HEK293T (cell line): ENCODE results near the gene PTPN1.
A peak's percentile ranks its signal among the peaks of the same experiment; 100 is the strongest.

Experiments used
- CTCF ChIA-PET: fragments of 350-600 bp; formaldehyde crosslinking; extraction: SDS; loops from one replicate; lab custom pipeline; 2021; ENCODE audit warnings: antibody characterized with exemption, inconsistent platforms; lab: Yijun Ruan, JAX
- POLR2A ChIA-PET: fragments of 350-600 bp; formaldehyde crosslinking; extraction: SDS; loops from one replicate; lab custom pipeline; 2020; ENCODE audit warnings: antibody characterized with exemption, inconsistent platforms; lab: Yijun Ruan, JAX
- DNase-seq: peaks from one replicate; pipeline ENCODE4 v3.0.0; 2012; ENCODE audit warnings: mixed read lengths; ENCODE audit errors: extremely low spot score
- ARNT ChIP-seq: fragments of 450-650 bp; IDR thresholded peaks from 2 replicates; pipeline ENCODE4 v1.6.1; 2017; ENCODE audit warnings: mild to moderate bottlenecking
- BHLHE40 ChIP-seq: fragments of 450-650 bp; IDR thresholded peaks from 2 replicates; pipeline ENCODE4 v1.6.1; 2016; ENCODE audit warnings: mild to moderate bottlenecking, moderate library complexity, borderline replicate concordance
- CTBP1 ChIP-seq: fragments of 450-650 bp; IDR thresholded peaks from 2 replicates; pipeline ENCODE4 v1.6.1; 2016; ENCODE audit warnings: borderline replicate concordance
- ELF4 ChIP-seq: fragments of 450-650 bp; IDR thresholded peaks from 2 replicates; pipeline ENCODE4 v1.6.1; 2017; ENCODE audit warnings: antibody characterized with exemption
- FOXA1 ChIP-seq: fragments of 450-650 bp; IDR thresholded peaks from 2 replicates; pipeline ENCODE4 v1.6.1; 2016; ENCODE audit warnings: mild to moderate bottlenecking
- FOXK2 ChIP-seq: fragments of 450-650 bp; IDR thresholded peaks from 2 replicates; pipeline ENCODE4 v1.6.1; 2016; ENCODE audit warnings: mild to moderate bottlenecking
- FOXM1 ChIP-seq: fragments of 450-650 bp; IDR thresholded peaks from 2 replicates; pipeline ENCODE4 v1.6.1; 2017; ENCODE audit warnings: mild to moderate bottlenecking, borderline replicate concordance
- HDGF ChIP-seq: fragments of 450-650 bp; IDR thresholded peaks from 2 replicates; pipeline ENCODE4 v1.6.1; 2017; ENCODE audit warnings: antibody characterized with exemption, borderline replicate concordance
- L3MBTL2 ChIP-seq: fragments of 450-650 bp; conservative IDR thresholded peaks from 2 replicates; pipeline ENCODE4 v1.6.1; 2016; ENCODE audit warnings: mild to moderate bottlenecking
- LEF1 ChIP-seq: fragments of 450-650 bp; IDR thresholded peaks from 2 replicates; pipeline ENCODE4 v1.6.1; 2017; ENCODE audit warnings: mild to moderate bottlenecking, borderline replicate concordance
- NFRKB ChIP-seq: fragments of 450-650 bp; IDR thresholded peaks from 2 replicates; pipeline ENCODE4 v1.6.1; 2016; ENCODE audit warnings: mild to moderate bottlenecking, moderate library complexity
- SP1 ChIP-seq: fragments of 450-650 bp; IDR thresholded peaks from 2 replicates; pipeline ENCODE4 v1.6.1; 2017
- SUZ12 ChIP-seq: fragments of 450-650 bp; IDR thresholded peaks from 2 replicates; pipeline ENCODE4 v1.6.1; 2016; ENCODE audit warnings: mild to moderate bottlenecking
- TARDBP ChIP-seq: fragments of 450-650 bp; IDR thresholded peaks from 2 replicates; pipeline ENCODE4 v1.6.1; 2016
- ZNF384 ChIP-seq: fragments of 450-650 bp; IDR thresholded peaks from 2 replicates; pipeline ENCODE4 v1.6.1; 2016
- TF ChIP-seq, protein P1 (sequence below): fragments of 450-650 bp; IDR thresholded peaks from 2 replicates; pipeline ENCODE4 v1.6.1; 2016

The PTPN1 gene

DNA sequence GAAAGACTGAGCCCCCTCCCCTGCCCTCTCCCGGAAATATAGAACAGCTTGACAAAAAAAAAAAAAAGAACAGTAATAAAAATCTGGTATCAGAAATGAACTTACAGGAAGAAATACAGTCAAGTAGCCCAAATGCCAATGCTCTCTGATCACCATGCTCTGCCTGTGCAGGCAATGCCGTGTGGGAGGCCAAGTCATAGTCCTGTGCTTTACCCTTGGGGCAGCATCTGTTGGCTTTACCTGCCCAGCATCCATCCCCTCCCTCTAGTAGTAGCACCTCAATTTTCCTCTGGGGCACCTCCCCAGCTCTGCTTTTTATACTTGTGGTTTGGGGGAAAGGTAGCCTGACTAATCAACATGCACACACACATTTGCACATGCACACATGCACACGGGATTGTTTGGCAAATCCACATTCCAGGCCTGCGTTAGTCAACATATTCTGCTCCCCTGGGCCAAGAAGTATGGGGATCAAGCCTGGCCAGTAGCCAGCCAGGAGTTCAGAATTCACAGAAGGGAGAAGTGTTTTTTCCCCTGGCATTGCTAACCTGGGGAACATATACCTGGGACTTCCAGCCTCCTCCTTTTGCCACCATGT lies 111.0 kb downstream of the PTPN1 start:
- ChIA-PET CTCF (no interaction called here), POLR2A (no interaction called here)
- no peak for DNase-seq
- TF ChIP-seq FOXA1, result no peak
- no peak for TF ChIP-seq NFRKB
- TF ChIP-seq SP1, result no peak
- no peak for TF ChIP-seq BHLHE40
- no peak for TF ChIP-seq FOXK2

DNA sequence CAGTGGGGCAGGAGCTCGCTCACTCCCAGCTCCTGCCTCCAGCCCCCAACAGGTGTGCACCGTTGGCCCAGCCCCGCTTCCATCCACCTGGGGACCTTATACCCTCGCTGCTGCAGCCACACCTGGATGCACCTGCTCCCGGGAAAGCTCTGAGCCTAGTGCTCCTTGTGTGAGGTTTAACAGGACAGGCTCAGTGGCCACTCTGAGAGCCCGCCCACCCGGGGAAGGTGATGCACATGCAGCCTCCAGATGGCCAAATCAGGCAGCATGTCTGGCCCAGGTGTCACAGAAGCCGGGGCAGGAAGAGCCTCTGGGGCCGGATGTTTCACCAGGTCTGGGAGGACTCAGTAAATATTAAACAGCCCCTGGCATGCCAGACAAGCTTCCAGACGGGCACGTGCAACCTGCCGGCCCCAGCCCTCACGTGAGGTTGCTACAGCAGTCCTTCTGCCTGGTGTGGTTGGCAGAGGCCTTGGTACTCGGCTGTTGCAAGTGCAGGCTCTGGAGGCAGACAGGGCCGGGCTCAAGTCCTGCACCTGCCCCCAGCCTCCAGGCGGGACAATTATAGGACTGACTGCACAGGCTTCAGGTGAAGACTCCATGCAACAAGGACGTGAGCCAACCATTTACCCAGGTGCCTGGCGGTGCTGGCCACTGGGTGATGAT lies 114.3 kb downstream of the PTPN1 start:
- DNase-seq, result no peak
- POLR2A ChIA-PET, result no interaction called here
- TF ChIP-seq ZNF384 (no peak), L3MBTL2 (no peak), BHLHE40 (no peak), TARDBP (no peak), FOXA1 (no peak), ARNT (no peak), CTBP1 (no peak), HDGF (no peak), LEF1 (no peak), NFRKB (no peak), FOXK2 (no peak), SP1 (no peak), SUZ12 (no peak), ELF4 (no peak), FOXM1 (no peak)
- TF ChIP-seq, protein P1, sequence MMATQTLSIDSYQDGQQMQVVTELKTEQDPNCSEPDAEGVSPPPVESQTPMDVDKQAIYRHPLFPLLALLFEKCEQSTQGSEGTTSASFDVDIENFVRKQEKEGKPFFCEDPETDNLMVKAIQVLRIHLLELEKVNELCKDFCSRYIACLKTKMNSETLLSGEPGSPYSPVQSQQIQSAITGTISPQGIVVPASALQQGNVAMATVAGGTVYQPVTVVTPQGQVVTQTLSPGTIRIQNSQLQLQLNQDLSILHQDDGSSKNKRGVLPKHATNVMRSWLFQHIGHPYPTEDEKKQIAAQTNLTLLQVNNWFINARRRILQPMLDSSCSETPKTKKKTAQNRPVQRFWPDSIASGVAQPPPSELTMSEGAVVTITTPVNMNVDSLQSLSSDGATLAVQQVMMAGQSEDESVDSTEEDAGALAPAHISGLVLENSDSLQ, result no peak
- CTCF ChIA-PET, result no interaction called here

DNA sequence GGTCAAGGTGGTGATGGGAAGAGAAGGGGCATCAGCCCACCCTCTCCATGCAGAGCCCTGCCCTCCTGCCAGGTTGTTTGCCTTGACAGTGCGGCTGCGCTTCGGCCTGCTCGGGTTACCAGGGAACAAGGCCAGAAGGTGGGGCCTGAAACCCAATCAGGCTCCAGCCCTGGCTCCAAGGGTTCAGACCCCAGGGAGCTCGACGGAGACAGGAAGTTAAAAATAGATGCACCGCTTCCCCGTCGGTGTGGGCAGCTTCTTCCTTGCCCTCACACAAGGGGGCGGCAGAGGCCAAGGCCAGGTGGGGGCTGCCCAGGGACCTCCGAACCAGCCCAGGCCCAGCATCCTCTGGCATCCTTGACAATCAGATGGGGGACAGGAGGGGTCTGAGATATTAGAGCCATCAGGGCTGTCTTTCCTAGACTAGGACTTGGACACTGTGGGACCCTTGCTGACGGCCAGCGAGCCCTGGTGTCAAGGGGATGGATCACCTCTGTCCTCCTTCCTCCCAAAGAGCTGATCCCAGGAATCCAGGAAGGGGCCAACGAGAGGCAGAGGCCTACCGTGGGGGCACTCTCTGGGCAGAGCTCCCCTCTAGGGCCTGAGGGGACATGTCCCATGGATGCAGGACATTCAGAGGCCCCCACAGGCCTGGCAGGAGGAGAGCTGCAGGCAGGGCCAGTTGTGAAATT lies 115.9 kb downstream of the PTPN1 start:
- POLR2A ChIA-PET, result interaction anchor here (1.3 kb wide), 1 partner anchor 164 kb away, joined by 6 read pairs; no protein-coding TSS in a partner anchor
- DNase-seq, result peak; percentile 71
- TF ChIP-seq HDGF (no peak), SP1 (no peak), LEF1 (no peak), NFRKB (no peak), ZNF384 (no peak)
- CTCF ChIA-PET, result interaction anchor here (0.5 to 2.1 kb wide), 16 partner anchors 10 to 893 kb away, joined by 3 to 22 read pairs (median 4); partner anchors contain the start of gene BCAS4

DNA sequence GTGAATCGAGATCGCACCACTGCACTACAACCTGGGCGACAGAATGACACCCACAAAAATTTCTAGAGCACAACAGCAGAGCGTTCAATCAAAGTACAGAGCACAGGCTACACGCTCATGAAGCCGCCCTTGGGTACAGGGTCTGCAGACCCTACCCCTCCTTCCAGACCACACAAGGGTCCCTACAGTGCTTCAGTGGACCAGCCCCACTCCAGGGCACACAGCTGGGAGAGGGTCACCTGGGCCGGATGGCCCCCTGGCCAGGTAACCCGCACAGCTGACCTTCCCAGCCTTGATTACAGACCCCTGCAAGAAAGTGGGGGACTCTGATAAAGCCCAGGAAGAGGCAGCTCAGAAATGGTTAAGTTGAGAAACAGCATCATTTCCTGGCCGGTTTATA lies 117.6 kb downstream of the PTPN1 start:
- DNase-seq, result no peak
- CTCF ChIA-PET, result interaction anchor here (1.9 kb wide), 1 partner anchor 86 kb away, joined by 4 read pairs; no protein-coding TSS in a partner anchor
- TF ChIP-seq FOXM1, result no peak
- TF ChIP-seq LEF1, result no peak
- no peak for TF ChIP-seq ARNT
- no peak for TF ChIP-seq ZNF384
- TF ChIP-seq FOXK2, result no peak
- TF ChIP-seq HDGF, result no peak
- TF ChIP-seq BHLHE40, result no peak
- TF ChIP-seq CTBP1, result no peak
- no peak for TF ChIP-seq L3MBTL2
- TF ChIP-seq FOXA1, result no peak
- no peak for TF ChIP-seq TARDBP
- POLR2A ChIA-PET, result no interaction called here

DNA sequence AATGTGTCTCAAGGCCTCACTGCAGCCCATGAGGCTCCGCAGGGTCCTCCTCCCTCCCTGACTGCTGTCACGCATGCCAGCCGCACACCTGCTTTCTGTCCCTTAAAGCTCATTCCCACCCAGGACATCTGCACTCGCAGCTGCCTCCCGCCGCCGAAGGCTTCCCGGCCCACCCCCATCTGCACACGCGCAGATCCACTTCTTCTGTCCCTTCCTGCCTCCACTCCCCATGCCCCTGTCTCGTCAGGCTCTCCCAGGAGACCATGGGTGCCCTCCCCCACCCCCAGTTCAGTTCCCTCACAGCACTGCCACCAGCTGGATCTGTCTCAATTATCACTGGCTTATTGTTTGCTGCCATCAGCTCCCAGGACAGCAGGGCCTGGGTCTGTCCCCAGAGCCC lies 118.1 kb downstream of the PTPN1 start:
- POLR2A ChIA-PET, result interaction anchor here (0.7 kb wide), 1 partner anchor 162 kb away, joined by 3 read pairs; no protein-coding TSS in a partner anchor

DNA sequence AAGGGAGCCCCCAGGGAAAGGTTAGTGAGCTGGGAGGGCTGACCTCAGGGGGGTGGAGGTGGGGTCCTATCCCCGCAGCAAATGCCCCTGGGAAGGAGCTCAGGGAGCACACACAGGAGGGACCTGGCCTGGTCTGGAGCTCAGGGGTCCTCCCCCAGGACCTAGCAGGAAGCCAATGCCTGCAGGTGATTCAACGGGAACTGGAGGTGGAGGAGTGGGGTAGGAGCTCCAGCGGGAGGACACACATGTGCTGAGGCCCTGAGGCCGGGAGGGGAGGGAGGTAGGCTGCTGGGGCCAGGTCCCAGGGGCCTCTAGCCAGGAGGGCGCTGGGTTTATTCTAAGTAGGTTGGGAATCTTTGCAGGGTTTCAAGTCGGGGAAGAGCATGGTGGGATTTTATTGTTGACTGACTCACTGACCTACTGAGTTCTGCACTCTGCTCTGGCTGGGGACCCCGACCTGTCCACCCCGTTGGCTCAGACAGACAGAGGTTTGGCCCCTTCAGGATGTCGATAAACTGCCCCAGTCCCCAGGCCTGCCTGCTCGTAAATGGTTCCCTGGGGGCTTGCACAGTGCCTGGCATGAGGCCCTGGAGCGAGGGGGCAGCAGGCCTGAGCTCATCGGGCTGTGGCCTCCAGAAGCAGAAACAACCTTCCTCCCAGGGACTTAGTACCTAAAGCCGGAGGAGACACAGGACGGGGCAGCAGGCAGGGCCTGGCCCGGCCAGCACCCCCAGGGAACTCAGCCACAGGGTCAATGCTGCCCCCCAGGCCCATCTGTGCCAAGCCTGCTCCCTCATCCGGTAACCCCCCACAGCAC lies 118.9 kb downstream of the PTPN1 start:
- ChIA-PET CTCF (interaction anchor here (1.0 to 1.9 kb wide), 5 partner anchors 85 to 166 kb away, joined by 3 to 7 read pairs (median 4); partner anchors contain the start of gene BCAS4), POLR2A (interaction anchor here (0.7 kb wide), 1 partner anchor 162 kb away, joined by 3 read pairs; no protein-coding TSS in a partner anchor)
- DNase-seq, result no peak
- TF ChIP-seq L3MBTL2 (no peak), ZNF384 (no peak), ELF4 (no peak), CTBP1 (no peak), BHLHE40 (no peak), SP1 (no peak), LEF1 (no peak), HDGF (no peak)
- TF ChIP-seq, protein P1, result no peak

More for the DNA sequence above, 118.1 kb downstream of the PTPN1 start:
- CTCF ChIA-PET, result interaction anchor here (1.2 to 1.9 kb wide), 3 partner anchors 85 to 160 kb away, joined by 3 to 7 read pairs (median 4); no protein-coding TSS in a partner anchor
- no peak for DNase-seq
- TF ChIP-seq SUZ12, result no peak
- TF ChIP-seq BHLHE40, result no peak
- TF ChIP-seq CTBP1, result no peak
- TF ChIP-seq ZNF384, result no peak
- no peak for TF ChIP-seq SP1
- no peak for TF ChIP-seq HDGF
- no peak for TF ChIP-seq FOXA1
